HG03442 (cell line): ENCODE measurements around the gene GAPVD1.
"Not testable (repeated sequence)": the region's sequence is repeated elsewhere in the genome, so short reads cannot be mapped to it uniquely, and the experiment has no call there.

Experiments
- ATAC-seq: cut with Tn5 transposase; IDR thresholded peaks from one replicate; pipeline ENCODE4 v1.9.1; 2021; ENCODE audit warnings: mild to moderate bottlenecking, moderate library complexity; ENCODE audit not compliant: unreplicated experiment

GAPVD1 gene

DNA sequence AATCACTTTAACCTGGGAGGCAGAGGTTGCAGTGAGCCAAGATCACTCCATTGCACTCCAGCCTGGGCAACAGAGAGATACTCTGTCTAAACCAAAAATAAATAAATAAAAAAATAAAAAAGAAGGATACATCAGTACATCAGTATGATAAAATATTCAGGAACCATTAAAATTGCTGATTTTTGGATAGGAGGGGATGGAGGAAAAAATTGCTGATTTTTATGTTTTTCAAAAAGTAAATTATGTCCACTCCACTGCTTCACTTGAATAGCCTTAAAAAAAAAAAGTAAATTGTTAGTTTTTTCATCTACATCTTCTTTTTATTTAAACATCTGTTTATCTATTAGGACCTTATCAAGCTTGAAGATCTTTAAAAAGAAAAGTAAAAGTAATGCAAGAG, 7.4 kb upstream of the GAPVD1 start:
- no peak for ATAC-seq

DNA sequence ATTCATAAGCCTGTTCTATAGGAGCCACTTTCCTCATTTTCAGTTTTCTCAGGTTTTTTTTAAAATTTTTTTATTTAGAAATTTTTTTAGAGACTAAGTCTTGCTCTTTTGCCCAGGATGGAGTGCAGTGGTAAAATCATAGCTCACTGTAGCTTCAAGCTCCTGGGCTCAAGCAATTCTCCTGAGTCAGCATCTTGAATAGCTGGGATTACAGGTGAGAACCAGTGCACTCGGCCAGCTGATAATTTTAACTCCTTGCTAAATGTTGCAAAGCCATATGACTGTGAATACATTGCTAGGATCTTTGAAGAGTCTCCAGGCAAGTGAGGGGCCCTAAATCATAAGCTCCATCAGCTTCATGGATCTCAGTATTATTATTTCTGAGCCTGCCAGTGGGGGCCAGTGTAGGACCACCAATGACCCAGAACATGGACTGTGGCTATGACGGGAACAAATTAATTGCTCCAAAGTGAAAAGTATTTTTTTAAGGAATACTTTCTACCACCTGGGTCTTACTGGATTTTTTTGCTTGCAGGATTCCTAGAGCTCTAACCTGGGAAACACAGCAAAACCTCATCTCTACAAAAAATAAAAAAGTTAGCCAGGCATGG, 5.7 kb upstream of the GAPVD1 start:
- ATAC-seq, result no peak

DNA sequence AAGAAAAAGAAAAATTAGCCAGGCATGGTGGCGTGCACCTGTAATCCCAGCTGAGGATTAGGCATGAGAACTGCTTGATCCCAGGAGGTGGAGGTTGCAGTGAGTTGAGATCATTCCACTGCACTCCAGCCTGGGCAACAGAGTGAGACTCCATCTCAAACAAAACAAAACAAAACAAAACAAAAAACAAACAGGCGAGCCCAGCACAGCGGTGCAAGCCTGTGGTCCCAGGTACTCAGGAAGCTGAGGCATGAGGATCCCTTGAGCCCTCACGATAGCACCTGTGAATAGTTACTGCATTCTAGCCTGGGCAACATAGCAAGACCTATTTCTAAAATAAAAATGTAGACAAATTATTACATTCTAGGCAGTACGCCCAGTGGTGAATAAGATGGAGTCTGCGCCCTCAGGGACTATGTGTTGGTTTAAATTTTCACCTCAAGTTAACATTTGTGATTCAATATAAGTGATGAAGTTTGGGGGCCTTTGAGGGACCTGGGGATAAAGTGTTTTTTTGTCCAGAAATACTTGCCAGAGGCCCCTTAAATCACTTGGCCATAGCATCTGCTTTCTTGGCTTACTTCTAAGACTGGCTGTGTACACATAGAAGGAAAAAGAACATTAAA, 3.4 kb upstream of the GAPVD1 start:
- no peak for ATAC-seq

DNA sequence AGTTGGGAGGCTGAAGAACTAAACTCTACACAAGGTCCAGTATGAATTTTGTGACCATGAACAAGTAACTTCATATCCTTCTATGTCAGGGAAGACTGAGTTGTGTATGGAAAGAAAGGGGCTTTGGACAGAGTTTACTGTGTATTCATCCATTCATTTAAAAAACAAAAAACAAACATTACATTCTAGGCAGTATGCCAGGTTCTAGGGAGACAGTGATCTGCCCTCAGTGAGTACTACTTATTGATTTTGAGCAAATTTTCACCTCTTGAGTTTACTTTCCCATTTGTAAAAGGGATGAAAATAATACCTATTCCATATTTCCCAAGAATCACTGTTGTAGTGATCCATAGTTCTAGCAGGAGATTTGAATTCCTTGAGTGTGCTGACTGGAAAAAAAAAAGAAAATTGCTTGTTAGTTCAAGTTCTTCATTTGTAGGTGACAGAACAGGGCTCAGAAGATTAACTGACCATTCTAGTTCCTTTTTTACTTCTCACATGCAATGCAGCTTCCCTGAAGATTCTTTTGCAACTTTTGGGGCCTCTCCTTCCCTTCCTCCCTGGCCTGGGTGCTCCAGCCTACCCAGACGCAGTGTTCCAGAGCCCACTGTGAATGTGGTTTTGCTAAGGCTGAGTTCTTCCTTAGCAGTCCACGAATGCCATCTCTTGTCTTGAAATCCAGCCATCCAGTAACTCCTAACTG, 2.6 kb upstream of the GAPVD1 start:
- ATAC-seq, result no peak

DNA sequence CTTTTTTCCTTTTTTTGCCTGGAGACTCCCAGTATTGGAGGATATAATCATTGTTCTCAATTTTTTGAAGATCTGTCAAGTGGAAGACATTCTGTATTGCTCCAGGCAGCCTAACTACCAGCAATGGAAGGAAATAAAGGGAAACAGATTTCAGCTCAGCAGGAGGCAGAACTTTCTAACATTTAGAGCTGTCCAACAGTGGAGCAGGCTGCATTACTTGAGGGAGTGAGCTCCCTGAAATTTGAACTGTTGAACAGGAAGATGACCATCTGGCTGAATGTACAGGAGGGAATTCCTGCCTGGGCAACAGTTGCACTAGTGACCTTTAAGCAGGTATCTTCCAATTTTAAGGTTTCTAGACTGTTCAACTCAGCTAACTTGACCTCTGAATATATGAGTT, 1.1 kb upstream of the GAPVD1 start:
- no peak for ATAC-seq

DNA sequence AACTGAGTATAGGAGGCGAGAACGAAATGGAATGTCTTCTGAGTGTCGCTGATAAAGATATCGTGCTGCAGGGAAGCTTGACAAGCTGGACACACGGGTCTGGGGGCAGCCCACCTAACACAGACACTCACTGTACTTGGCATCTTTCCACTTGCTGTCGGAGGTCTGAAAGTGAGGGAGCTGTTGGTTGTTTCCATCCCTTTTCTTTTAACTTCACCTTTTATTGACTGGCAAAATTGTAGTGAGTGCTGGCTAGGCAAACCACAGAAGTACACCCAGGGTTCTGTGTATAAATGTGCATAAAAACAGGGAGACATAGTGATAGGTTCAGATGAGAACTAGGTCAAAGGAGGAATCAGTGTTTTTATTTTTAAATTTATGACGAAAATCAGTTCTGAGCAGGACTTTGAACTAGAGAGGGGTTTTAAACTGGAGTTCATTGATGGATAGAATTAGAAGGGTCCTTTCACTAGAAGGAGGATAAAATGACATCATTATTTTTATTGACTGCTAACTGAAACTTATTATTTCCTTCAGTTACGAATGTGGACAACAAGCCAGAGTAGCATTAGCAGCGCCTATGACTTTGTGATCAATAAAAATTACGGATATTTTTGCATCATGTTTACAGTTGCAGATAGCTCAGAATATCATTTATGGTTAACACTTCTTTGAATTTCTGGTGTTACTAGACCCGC, 817 bp downstream of the GAPVD1 start:
- ATAC-seq, result no peak

DNA sequence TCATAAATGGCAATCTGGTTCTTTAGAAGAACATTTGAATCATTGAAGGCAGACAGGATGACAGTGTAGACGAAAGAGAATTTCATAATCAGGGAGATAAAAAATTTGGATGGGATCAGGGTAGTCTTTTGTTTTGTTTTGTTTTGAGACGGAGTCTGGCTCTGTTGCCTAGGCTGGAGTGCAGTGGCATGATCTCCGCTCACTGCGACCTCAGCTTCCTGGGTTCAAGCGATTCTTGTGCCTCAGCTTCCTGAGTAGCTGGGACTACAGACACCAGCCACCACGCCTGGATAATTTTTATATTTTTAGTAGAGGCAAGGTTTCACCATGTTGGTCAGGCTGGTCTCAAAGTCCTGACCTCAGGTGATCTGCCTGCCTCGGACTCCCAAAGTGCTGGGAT, 2.4 kb downstream of the GAPVD1 start:
- ATAC-seq, result not testable (repeated sequence)

DNA sequence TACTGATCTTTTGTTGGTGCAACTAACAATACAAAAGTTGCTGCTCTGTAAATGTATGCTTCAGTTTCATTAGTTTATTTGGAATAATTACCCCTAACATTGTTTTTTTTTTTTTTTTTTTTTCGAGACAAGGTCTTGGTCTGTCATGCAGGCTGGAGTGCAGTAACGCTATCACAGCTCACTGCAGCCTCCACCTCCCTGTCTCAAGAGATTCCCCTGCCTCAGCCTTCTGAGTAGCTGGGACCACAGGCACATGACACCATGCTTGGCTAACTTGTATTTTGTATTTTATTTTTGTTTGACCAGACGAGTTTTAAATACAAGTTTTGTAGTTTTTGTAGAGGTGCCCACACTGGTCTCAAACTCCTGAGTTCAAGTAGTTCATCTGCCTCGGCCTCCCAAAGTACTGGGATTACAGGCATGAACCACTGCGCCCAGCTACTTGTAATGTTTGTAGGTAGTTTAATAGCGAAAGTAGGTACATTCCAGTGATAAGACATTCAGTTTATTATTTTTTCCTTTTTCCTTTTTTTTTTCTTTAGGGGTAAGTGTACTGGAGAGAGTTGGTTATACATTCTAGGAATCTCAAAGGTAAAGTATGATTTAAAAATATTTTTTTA, 6.9 kb downstream of the GAPVD1 start:
- ATAC-seq, result no peak

DNA sequence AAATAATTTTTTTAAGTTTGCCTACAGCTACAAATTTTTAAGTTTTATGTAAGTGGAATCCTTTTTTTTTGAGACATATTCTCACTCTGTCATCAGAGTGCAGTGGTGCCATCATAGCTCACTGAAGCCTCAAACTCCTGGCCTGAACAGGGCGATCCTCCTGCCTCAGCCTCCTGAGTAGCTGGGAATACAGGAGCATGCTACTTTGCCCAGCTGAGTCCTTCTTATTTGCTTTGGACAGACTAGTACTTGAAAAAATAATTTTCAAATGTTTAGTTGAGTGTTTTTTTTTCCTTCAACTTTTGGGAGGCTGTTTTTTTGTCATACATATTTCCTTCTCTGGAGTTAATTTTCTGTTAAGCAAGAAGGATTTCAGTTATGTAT, 7.4 kb downstream of the GAPVD1 start:
- ATAC-seq, result no peak

DNA sequence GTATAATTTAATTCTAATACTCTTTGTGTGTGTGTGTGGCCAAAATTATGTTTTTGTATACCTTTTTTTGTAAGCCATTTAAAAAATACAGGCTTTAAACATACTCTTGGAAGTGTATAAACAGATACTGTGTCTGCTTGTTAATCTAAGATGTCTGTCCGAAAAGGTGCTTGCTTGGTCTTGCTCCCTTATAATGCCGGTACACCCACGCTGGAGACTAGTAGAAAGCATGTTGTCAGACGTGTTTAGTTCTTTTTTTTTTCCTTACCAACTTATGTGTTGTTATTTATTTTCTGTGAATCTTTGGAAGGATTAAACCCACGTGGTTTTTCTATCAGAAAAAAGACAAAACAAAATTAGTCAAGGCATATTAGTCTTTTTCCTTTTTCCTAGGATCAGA, 9.5 kb downstream of the GAPVD1 start:
- no peak for ATAC-seq

DNA sequence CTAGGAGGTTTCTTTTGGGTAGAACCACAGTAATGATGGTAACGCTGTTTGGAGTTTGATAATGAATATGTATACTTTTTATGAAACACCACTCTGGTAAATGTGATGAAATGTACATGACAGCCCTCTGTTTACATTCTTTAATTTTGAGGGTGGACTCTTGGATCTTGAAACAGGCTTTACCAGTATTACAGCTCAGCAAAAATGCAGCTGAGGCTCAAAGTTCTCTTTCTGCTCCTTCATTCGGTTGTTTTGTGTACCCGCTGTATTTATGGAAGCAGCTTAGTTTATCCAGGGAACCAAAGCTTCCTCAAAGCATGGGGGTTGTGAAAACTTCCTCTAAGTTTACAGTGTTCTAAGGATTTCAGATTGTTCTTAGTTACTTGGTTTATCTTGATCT, 11.1 kb downstream of the GAPVD1 start:
- ATAC-seq, result no peak

DNA sequence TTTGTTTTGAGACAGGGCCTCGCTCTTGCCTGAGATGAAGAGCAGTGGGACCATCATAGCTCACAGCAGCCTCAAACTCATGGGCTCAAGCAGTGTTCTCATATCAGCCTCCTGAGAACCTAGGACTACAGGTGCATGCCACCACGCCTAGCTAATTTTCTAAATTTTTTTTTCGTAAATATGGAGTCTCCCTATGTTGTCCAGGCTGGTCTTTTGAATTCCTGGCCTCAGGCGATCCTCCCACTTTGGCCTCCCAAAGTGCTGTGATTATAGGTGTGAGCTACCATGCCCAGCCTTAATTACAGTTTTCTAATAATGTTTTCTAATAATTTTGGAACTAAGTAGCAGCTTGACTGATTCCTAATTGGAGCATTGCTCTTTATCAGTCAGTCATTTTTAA, 15.1 kb downstream of the GAPVD1 start:
- ATAC-seq, result no peak

DNA sequence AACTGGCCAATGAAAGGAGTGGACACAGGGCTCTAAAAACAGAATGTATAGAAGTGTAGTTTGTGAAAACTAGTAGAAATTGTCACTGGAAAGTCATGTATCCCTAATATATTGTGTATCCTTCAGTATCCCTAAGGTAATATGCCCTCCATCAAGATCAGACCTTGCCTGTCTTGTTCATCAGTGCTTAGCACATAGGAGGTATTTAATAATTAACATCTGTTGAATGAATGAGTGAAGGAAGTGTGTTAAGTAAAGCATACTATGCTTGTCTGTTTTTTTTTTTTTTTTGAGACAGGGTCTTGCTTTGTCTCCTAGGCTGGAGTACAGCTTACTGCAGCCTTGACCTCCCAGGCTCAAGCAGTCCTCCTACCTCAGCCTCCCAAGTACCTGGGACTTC, 15.8 kb downstream of the GAPVD1 start:
- ATAC-seq, result no peak

DNA sequence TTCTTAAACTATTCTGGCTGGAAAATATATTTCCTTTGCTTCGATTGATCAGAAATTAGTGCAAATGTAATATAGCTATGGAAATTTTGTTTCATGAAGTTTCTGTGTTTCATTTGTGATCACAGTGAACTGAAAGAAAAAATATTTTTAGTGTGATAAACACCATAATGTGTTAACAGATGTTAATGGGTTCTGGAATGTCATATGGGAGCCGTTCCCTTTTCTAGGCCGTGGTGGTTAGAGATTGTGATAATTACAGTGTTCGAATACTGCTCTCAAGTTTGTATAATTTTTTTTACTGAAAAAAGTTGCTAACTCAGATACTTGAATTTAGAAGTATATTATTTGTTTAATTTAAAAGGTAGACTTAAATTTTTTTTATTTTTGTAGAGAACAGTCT, 19.3 kb downstream of the GAPVD1 start:
- ATAC-seq, result no peak

DNA sequence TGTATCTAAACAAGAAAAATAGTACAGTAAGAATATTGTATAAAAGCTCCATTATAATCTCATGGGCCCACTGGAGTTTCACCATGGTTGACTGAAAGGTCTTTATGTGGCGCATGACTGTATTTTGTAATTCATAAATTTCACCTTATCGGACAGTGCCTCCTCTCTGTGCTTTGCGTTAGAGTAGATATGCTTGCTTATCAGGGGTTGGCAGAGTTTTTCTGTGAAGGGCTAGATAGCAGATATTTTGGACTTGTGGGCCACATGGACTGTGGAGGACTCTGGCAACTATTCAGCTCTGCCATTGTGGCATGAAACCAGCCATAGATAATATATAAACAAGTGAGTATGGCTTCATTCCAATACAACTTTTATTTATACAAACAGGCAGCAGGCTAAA, 23.2 kb downstream of the GAPVD1 start:
- no peak for ATAC-seq

DNA sequence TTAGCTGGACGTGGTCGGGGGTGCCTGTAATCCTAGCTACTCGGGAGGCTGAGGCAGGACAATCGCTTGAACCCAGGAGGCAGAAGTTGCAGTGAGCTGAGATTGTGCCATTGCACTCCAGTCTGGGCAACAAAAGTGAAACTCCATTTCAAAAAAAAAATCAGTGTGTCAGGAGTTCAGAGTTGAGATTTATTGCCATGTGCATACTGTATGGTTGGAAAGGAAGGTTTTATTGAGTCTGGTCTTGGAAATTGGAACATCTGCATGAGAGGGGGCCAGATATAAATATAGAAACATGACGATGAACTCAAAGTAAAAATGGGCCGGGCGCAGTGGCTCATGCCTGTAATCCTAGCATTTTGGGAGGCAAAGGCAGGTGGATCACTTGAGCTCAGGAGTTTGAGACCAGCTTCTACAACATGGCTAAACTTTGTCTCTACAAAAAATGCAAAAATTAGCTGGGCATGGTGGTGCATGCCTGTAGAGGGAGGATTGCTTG, 25.4 kb downstream of the GAPVD1 start:
- not testable (repeated sequence) for ATAC-seq

DNA sequence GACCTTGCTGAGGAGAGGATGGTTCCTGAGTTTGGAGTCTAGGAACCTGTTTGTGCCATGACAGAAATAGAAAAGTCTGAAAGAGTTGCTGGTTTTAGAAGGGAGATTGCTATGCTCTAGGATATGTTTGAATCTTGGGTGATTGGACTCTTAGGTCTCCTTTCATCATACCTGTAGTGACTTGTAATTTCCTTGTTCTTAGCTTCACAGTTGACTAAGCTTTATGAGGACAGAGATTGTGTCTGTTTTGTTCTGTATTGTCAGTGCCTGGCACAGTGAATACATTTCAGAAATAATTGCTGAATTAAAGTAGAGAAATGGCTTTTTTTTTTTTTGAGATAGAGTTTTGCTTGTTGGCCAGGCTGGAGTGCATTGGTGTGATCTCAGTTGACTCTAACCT, 31.5 kb downstream of the GAPVD1 start:
- no peak for ATAC-seq

DNA sequence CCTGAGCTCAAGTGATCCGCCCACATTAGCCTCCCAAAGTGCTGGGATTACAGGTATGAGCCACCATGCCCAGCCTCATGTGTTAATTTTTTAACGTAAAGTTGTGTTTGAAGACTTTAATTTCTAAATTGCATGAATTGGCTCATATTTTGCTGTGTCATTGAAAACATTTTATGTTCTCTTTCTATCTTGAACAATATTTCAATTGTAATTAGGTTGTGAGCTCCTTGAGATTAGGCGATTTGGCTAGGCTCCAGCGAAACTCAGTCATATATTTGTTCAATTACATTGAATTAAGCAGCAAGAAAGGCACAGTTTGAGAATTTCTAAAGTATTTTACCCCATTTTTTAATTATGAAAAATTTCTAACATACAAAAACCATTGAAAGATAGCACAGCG, 34.0 kb downstream of the GAPVD1 start:
- ATAC-seq, result no peak

DNA sequence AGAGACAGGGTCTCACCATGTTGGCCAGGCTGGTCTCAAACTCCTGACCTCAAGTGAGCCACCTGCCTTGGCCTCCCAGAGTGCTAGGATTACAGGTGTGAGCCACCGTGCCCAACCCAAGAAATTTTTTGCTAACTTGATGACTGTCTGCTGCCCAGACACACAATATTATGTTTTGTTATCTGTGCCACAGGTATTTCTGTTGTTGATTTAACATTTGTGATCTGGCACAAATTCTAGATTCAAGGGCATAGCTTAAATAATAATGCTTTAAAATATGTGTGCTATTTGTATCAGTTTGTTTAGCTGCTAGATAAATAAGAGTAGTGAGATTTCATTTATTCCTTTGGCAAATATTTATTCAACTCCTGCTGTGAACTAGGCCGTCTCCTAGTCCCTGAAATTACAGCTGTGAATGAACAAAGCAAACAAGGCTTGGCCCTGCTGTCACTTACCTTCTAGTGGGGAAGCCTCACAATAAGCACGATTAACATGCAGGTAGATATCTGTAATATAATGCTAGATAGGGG, 35.3 kb downstream of the GAPVD1 start:
- no peak for ATAC-seq

DNA sequence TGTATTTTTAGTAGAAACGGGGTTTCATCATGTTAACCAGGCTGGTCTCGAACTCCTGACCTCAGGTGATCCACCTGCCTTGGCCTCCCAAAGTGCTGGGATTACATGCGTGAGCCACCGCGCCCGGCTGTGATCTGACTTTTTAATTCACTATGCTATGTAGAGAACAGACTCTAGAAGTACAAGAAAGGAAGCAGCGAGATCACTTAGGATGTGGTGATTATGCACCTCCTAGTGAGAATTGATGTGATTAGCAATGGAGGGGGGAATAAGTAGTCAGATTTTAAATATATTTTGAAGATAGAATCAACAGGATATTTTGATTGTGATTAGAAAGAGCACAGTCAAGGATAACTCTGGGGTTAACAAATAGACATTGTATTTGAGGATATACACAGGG, 36.3 kb downstream of the GAPVD1 start:
- ATAC-seq, result no peak

DNA sequence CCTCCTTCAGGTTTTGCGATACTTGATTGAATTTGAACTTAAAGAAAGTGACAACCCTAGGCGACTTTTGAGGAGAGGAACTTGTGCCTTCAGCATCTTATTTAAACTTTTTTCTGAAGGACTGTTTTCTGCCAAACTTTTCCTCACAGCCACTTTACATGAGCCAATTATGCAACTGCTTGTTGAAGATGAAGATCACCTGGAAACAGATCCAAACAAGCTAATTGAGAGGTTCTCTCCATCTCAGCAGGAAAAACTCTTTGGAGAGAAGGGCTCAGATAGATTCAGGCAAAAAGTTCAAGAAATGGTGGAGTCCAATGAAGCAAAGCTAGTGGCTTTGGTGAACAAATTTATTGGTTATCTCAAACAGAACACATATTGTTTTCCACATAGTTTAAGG, 40.6 kb downstream of the GAPVD1 start:
- ATAC-seq, result no peak
